ENCODE measurements around the gene PRDX2. TPM values are rescaled to one million over a fixed set of nuclear protein-coding genes. Genes with fewer than 3 reads are reported as not detected.

PRDX2 gene
- total RNA-seq, 1 donor from 2014 or later = 166 TPM

DNA sequence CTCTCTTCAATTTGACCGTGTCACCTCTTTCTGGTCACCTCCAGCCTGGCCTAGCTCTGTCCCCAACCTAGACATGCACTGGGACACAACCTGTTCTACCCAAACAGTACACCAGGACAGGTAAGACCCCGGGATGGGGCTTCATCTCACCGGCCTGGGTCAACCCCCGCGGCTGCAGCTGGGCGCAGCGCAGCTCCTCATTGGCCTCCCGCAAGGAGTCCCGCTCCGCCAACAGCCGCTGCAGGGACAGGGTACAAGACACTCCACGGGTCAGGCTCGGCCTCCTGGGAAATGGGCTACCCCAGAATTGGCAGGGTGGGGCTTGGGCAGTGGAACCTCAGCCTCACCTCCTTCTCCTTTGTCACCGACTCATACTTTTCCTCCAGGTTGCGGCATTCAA is 33.9 kb downstream of the PRDX2 start:
- no peaks in the 10 kb centered on the region for H4K20me1 ChIP-seq (ENCODE audit: insufficient read depth, low read length)
- H3K79me2 ChIP-seq (ENCODE audit: insufficient read depth, low read length) = no peaks in the 10 kb centered on the region
- Mint-ChIP-seq H3K27me3 (ENCODE audit: low read depth, unreplicated experiment) (peaks cover 5% of the 10 kb centered on the region), H3K36me3 (ENCODE audit: low read depth, unreplicated experiment) (peaks cover 26% of the 10 kb centered on the region), H3K4me3 (ENCODE audit: unreplicated experiment) (no peak overlapping the region), H3K4me1 (ENCODE audit: low read depth, unreplicated experiment) (no peaks in the 10 kb centered on the region), H3K27ac (ENCODE audit: unreplicated experiment) (no peak overlapping the region), H3K9me3 (ENCODE audit: unreplicated experiment) (no peaks in the 10 kb centered on the region)
- H3K27ac ChIP-seq (ENCODE audit: low read depth, low read length) = no peak overlapping the region
- H3K4me2 ChIP-seq (ENCODE audit: low read length) = no peak overlapping the region
- H3K36me3 ChIP-seq (ENCODE audit: insufficient read depth, low read length) = no peaks in the 10 kb centered on the region
- no peaks in the 10 kb centered on the region for H3K27me3 ChIP-seq (ENCODE audit: insufficient read depth, low read length)
- no peak overlapping the region for H3K4me3 ChIP-seq (ENCODE audit: insufficient read depth, low read depth, low read length)
- H3K4me1 ChIP-seq (ENCODE audit: insufficient read depth, low read length) = no peaks in the 10 kb centered on the region
- no peak overlapping the region for H3K9ac ChIP-seq (ENCODE audit: low read length)
- TF ChIP-seq EZH2 (IDR thresholded peaks at IDR 0.05; ENCODE audit: insufficient read depth, low read length) = no peak
- TF ChIP-seq, protein P1, sequence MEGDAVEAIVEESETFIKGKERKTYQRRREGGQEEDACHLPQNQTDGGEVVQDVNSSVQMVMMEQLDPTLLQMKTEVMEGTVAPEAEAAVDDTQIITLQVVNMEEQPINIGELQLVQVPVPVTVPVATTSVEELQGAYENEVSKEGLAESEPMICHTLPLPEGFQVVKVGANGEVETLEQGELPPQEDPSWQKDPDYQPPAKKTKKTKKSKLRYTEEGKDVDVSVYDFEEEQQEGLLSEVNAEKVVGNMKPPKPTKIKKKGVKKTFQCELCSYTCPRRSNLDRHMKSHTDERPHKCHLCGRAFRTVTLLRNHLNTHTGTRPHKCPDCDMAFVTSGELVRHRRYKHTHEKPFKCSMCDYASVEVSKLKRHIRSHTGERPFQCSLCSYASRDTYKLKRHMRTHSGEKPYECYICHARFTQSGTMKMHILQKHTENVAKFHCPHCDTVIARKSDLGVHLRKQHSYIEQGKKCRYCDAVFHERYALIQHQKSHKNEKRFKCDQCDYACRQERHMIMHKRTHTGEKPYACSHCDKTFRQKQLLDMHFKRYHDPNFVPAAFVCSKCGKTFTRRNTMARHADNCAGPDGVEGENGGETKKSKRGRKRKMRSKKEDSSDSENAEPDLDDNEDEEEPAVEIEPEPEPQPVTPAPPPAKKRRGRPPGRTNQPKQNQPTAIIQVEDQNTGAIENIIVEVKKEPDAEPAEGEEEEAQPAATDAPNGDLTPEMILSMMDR (IDR thresholded peaks at IDR 0.05; ENCODE audit: insufficient read depth, low read depth, low read length) = no peak
- H2AFZ ChIP-seq (ENCODE audit: low read depth, low read length) = no peak overlapping the region
- H3K9me3 ChIP-seq (ENCODE audit: insufficient read depth, low read depth, low read length) = no peaks in the 10 kb centered on the region
- DNase-seq (ENCODE audit: low read depth) = no peak
- FAIRE-seq = no peak

DNA sequence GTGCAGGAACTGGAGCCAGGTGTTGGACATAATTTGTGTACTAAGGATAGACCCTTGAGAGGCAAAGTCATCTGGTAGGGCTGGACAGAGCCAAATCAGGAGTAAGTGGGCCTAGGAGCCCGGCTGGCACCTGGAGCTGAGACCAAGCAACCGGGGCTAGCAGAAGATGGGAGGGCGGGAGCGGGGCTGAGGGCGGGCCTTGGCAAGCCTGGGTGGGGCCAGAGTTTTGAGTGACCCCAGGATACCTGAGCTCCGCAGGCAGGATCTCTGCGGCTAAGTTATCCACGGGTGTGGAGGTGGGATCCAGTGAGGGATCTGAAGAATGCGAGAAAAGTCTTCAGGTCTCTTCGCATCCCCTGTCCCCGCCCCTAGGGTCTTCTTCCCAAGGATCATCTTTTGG is 34.5 kb downstream of the PRDX2 start:
- Histone ChIP-seq H3K79me2 (ENCODE audit: insufficient read depth, low read length) (no peaks in the 10 kb centered on the region), H3K36me3 (ENCODE audit: insufficient read depth, low read length) (no peaks in the 10 kb centered on the region), H3K27me3 (ENCODE audit: insufficient read depth, low read length) (no peaks in the 10 kb centered on the region), H3K9me3 (ENCODE audit: insufficient read depth, low read depth, low read length) (no peaks in the 10 kb centered on the region), H3K4me3 (ENCODE audit: insufficient read depth, low read depth, low read length) (no peak overlapping the region), H3K4me2 (ENCODE audit: low read length) (no peak overlapping the region), H3K27ac (ENCODE audit: low read depth, low read length) (no peak overlapping the region), H3K4me1 (ENCODE audit: insufficient read depth, low read length) (no peaks in the 10 kb centered on the region), H3K9ac (ENCODE audit: low read length) (no peak overlapping the region), H2AFZ (ENCODE audit: low read depth, low read length) (no peak overlapping the region), H4K20me1 (ENCODE audit: insufficient read depth, low read length) (no peaks in the 10 kb centered on the region)
- TF ChIP-seq, protein P1 (IDR thresholded peaks at IDR 0.05; ENCODE audit: insufficient read depth, low read depth, low read length) = no peak
- TF ChIP-seq EZH2 (IDR thresholded peaks at IDR 0.05; ENCODE audit: insufficient read depth, low read length) = no peak
- peaks cover 5% of the 10 kb centered on the region for H3K27me3 Mint-ChIP-seq (ENCODE audit: low read depth, unreplicated experiment)
- peak overlapping the region; percentile 72 for H3K4me3 Mint-ChIP-seq (ENCODE audit: unreplicated experiment)
- peaks cover 26% of the 10 kb centered on the region for H3K36me3 Mint-ChIP-seq (ENCODE audit: low read depth, unreplicated experiment)
- FAIRE-seq (no peak), DNase-seq (ENCODE audit: low read depth) (no peak)
- H3K27ac Mint-ChIP-seq (ENCODE audit: unreplicated experiment) = peak overlapping the region; percentile 18
- no peaks in the 10 kb centered on the region for H3K9me3 Mint-ChIP-seq (ENCODE audit: unreplicated experiment)
- no peaks in the 10 kb centered on the region for H3K4me1 Mint-ChIP-seq (ENCODE audit: low read depth, unreplicated experiment)

- DNase-seq (ENCODE audit: low read depth) (peak; percentile 37), FAIRE-seq (no peak)
- TF ChIP-seq, protein P1 (IDR thresholded peaks at IDR 0.05; ENCODE audit: insufficient read depth, low read depth, low read length) = peak; percentile 31
- TF ChIP-seq EZH2 (IDR thresholded peaks at IDR 0.05; ENCODE audit: insufficient read depth, low read length) = no peak
- H3K79me2 ChIP-seq (ENCODE audit: insufficient read depth, low read length) = no peaks in the 10 kb centered on the region
- no peaks in the 10 kb centered on the region for H3K9me3 Mint-ChIP-seq (ENCODE audit: unreplicated experiment)
- no peaks in the 10 kb centered on the region for H3K27me3 ChIP-seq (ENCODE audit: insufficient read depth, low read length)
- H3K36me3 Mint-ChIP-seq (ENCODE audit: low read depth, unreplicated experiment) = peaks cover 26% of the 10 kb centered on the region
- no peaks in the 10 kb centered on the region for H3K9me3 ChIP-seq (ENCODE audit: insufficient read depth, low read depth, low read length)
- no peaks in the 10 kb centered on the region for H4K20me1 ChIP-seq (ENCODE audit: insufficient read depth, low read length)
- peak overlapping the region; percentile 70 for H3K4me3 ChIP-seq (ENCODE audit: insufficient read depth, low read depth, low read length)
- peak overlapping the region; percentile 97 for H2AFZ ChIP-seq (ENCODE audit: low read depth, low read length)
- no peak overlapping the region for H3K27ac Mint-ChIP-seq (ENCODE audit: unreplicated experiment)
- H3K4me1 ChIP-seq (ENCODE audit: insufficient read depth, low read length) = no peaks in the 10 kb centered on the region
- peak overlapping the region; percentile 61 for H3K9ac ChIP-seq (ENCODE audit: low read length)
- peaks cover 5% of the 10 kb centered on the region for H3K27me3 Mint-ChIP-seq (ENCODE audit: low read depth, unreplicated experiment)
- H3K4me2 ChIP-seq (ENCODE audit: low read length) = peak overlapping the region; percentile 99
- no peak overlapping the region for H3K27ac ChIP-seq (ENCODE audit: low read depth, low read length)
- no peaks in the 10 kb centered on the region for H3K4me1 Mint-ChIP-seq (ENCODE audit: low read depth, unreplicated experiment)
- H3K4me3 Mint-ChIP-seq (ENCODE audit: unreplicated experiment) = no peak overlapping the region
- H3K36me3 ChIP-seq (ENCODE audit: insufficient read depth, low read length) = no peaks in the 10 kb centered on the region
Measured at GRCh38 chr19:12766051-12766521, 35.5 kb downstream of the PRDX2 start.

Measured in astrocyte (in vitro differentiated cells and primary cell).